HG02885 (cell line): Measurements from ENCODE around the gene FRMD1.

Experiments used
- ATAC-seq: cut with Tn5 transposase; IDR thresholded peaks from one replicate; pipeline ENCODE4 v1.9.1; 2021; ENCODE audit warnings: mild to moderate bottlenecking; ENCODE audit not compliant: unreplicated experiment, poor library complexity

The FRMD1 gene

DNA sequence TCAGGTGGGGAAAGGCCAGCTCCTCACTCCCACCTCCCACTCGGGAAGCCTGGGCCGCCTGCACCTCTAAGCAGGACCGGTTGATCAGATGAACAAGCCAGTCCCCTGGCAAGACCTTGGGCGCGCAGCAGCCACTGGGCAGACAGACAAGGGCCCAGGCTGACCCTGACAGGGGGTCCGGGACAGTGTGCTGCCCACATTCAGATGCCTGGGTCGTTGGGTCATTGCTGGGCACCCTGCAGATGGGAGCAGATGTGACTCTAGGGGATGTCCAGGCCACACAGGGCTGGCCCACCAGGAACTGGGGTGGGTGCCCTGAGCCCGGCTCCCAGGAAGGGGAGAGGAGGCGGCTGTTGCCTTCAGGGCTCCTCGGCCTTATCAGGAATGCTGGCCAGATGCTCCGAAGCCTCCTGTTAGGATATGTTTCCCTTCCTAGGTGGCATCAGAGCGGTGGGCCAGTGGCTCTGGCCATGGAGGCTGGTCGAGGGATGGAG lies 17.3 kb upstream of the FRMD1 start:
- no peak for ATAC-seq

DNA sequence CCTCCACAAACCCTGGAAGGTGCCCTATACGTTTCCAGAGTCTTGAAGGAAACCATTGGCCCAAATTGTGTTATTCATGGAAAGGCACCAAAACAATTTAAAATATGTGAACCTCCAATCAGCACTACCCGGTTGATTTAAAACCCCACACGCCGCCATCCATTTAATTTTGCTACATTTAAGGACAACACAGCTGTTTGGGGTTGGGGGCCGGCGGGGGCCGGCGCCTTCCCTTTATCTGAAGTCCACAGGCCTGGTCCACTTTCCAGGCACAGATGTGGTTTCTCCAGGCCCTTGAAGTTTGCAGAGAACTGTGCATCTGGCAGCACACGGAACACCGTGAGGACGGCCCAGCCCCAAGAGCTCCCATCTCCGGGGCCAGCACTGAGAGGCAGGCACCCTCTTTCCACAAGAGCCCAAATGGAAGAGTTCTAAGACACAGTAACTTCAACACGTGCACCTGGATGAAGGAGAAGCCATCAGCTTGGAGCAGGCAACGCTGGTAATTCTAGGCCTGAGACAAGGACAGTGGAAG lies 16.8 kb upstream of the FRMD1 start:
- no peak for ATAC-seq

DNA sequence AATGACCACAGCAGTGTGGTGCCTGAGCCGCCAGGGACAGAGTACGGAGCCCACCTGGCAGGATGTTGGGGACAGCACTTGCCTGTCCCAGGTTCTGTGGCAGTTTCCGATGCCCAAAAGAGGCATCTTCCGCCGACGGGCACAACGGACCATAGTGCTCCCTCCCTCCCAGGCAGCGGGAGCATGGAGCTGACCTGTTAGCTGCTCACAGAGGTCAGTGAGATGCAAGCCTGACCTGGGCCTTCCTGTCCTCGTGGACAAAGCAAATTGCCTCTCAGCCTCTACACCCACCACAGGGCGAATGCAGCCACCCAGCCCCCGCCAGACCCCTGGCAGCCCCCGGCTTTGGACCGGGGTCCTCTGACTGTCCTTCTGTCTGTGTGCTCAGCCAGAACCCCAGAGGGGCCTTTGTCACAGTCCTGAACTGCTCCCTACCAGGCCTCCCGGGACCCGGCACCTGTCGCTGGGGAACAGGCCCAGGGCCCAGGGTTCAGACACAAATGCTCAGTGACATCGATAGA lies 16.2 kb upstream of the FRMD1 start:
- ATAC-seq: no peak

DNA sequence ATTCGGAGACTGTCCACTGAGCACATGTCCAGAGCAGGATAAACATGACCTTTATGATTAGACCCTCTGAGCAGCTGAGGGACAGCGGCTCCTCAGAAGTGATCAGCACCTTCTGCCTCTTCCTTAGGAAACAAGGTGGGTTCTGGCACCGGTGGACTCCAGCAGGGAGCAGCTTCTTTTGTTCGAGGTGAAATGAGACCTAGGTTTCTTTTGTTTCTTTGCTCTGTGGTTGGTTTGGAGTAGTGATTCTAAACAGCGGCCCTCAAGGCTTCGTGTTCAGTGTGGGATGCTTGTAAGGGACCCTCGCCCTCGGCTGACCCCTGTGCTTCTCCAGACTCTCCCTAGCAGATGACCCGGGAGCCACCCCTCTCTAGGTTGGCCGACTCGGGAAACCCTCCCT lies 14.6 kb upstream of the FRMD1 start:
- ATAC-seq: no peak

DNA sequence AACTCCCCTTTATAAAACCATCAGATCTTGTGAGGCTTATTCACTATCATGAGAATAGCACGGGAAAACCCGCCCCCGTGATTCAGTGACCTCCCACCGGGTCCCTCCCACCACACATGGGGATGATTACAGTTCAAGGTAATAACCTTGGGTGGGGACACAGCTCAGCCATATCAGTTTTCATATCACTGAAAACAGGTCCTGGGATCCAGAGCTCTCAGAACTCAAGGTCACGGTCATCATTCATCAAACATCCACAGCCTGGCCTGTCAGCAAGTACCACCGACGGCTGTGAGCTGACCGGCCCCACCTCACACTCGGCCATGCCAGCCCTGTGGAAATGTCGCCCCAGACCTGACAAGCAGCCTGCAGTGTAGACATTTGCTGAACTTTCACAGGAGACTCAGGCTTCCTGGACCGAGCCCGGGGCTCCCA lies 14.1 kb upstream of the FRMD1 start:
- no peak for ATAC-seq

DNA sequence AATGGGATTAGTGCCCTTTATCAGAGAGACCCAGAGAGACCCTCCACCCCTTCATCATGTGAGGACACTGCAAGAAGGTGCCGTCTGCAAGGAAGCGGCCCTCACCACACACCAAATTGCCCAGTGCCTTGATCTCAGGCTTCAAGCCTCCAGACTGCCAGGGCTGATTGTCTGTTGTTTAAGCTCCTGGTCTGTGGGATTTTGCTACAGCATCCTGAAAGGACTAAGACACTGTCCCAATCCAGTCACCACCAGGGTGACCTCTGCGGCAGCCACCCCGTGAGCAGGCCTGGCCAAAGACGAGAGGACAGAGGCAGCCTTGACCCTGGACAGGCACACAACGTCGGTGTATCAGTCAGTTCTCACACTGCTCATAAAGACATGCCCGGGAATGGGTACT lies 13.5 kb upstream of the FRMD1 start:
- ATAC-seq: no peak

DNA sequence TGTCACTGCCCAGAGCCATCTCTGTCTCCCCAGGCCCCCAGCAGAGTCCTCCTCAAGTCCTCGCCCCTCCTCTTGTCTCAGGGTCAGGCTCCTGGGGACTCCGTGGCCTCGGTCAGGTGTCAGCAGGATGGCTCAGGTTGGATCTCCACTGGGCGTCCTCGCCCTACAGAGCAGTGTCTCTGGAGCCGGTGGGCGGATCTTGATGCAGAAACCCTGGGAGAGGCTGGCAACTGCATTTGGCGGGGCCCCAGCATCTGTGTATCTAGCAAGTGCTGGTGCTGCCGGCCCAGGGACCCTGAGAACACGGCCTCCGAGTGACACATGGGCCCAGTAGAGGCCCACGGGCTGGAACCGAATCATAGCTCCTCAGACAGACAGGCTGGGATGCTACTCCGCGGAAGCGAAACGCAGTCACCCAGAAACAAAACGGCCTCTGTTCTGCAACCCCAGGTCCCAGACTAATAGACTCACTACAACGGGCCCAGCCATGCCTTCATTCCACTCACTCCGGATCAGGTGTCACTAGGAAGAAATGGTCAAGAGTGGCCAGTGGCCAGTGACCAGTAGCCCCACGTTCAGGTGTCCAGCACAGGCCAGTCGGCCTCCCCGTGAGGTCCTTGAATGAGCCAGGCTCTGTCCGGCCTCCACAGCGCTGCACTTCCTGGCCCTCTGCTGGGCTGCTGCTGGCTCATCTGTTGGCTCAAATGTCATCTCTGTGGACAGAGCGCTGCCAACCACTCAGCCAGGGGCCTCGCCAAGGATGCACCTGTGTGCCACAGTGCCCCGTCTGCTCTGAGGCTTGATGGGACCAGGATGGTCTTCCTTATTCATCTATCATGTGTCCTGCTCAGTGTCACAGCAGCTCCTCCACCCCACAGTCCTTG lies 12.6 kb upstream of the FRMD1 start:
- no peak for ATAC-seq

DNA sequence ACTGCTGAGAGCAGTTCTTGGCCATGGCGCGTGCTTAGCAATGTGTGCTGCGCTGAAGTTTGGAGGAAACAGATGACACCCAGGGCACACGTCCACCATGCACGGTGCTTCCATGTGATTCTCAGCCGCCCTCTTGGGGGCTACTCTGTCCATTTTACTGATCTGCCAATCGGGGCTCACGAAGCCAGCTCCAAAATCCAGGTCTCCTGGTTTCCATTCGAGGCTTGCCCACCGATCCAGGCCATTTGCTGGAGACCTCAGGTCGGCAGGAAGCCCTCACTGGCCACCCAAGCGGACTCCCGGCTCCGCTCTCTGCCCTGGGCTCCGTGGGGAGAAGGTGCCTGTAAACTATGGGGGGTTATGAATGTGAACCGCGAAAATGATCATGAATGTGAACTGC lies 11.7 kb upstream of the FRMD1 start:
- ATAC-seq: no peak

DNA sequence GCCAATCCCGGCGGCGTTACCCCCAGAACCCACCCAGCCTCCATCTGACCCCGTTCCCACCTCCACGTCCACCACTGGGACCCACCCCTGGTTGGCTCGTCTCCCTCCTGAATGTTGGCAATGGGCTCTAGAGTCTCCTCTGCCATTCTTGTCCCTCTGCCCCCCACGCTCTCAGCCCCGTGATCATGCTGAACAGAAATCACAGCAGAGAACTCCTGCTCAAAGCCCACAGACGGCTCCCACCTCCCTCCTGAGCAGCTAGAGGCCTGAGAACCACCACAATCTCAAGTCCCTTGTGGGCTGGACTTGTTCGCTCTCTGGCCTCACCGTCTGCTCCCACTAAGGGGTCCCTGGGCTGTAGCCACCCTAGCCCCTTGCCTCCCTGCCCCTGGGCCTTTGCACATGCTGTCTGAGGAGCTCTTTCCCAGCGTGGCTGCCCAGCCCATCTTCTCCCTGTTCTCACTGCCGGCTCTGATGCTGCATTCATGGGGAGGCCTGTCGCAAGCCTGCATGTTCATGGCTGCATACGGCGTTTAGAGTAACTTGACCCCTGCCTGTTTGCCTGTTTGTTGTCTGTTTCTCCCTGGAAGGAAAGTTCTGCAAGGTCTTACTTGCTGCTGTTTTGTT lies 11.2 kb upstream of the FRMD1 start:
- no peak for ATAC-seq

DNA sequence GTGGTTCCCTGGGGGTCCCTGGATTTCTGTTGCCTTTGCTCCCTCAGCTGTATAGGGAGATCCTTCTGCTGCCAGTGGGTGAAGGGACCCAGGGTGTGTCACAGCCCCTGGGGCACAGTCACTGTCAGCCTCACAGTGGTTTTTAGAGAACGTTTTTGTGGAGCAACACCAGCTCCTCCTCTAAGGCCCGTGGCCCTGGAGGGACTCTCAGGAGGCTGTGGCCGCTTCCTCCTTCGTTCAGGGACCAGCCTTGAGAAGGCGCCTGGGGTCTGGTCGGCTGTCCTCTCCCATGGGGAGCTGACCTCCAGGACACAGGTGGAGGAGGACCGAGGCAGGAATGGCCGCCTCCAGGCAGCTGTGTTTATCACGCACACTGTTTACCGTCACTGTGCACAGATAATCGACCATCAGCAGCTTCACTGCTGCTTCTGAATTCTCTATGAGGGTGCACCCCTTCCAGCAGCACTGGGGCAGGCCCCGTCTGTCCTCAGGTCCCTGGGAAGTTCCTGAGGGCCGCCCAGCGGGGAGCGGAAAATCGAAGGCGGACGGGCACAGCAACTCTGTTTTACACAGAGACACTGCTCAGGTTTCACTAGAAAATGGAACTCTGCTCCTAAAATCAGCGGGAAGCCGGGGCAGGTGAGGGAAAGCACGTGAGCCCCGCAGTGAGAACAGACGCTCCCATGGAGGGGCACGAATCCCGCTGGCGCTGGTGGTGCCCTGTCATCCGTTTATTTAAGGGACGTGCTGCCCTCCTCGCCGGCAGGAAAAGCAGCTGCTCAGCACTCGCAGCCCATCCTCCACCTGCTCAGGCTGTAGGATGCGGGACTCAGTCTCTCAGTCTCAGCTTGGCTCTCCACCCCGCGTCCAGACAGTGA lies 10.4 kb upstream of the FRMD1 start:
- ATAC-seq: no peak

DNA sequence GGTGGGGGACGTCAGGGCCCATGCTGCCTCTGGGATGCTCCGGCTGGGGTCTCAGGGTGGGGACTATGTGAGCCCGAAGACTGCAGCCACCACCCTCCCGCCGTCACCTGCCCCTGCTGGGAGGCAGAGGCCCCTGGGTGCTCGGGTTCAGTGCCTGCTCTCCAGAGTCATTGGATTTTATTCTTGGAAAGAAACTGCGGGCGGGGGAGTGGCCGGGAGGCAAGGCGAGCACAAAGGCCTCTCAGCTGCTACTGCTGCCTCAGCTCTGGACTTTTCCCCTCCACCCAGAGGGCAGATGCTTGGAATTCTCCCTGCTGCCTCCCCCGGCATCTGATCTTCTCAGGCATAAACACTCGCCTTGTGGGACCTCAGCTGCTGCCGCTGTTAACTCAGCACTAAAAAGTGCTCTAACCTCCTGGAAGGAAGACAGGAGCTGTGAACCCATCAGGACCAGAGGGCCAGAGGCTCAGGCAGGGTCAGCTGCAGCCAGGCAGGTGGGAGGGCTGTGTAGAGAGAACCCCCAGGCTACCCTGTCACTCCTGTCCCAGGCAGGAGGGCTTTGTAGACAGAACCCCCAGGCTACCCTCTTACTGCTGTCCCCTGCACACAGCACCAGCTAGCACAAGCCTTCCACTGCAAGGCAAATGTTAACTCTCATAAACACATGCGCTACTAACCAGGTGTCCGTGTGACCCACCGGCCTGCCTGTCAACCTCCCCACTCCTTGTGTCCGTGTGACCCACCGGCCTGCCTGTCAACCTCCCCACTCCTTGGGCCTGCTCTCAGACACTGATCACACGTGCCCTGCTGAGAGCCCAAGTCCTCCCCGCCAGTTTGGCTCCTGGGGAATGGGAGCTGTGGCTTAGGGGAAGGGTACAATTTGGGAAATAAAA lies 9.4 kb upstream of the FRMD1 start:
- no peak for ATAC-seq

DNA sequence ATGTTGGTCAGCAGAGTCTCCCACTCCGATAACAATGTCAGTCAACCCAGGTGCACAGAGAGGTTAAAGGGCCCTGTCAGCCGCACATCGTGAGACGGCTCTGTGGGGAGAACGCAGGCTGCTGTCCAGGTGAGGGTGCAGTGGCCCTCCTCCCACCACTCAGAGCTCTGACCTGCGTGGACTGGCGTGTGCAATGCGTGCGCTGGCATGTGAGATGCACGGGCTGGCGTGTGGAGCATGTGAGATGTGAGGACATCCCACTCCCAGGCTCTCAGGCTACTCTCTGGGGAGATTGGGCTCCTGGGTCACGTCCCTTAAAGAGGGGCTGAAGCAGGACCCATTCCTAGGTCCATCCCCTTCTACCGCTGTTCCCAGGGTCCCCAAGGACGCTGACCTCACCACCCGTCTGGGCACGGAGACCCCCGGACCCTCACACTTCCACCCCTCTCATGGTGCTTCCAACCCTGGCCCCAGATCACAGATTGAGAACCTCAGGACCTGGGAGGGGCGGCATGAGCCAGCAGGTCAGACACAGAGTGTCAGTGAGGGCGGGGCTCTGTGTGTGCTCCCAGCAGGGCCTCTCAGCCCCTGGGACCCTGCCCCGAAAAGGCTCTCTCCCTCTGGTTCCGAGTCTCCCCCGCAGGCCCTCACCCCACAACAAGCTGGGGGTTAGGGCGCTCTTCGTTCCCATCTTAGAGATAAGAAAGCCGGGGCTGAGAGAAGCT lies 8.6 kb upstream of the FRMD1 start:
- ATAC-seq: no peak

DNA sequence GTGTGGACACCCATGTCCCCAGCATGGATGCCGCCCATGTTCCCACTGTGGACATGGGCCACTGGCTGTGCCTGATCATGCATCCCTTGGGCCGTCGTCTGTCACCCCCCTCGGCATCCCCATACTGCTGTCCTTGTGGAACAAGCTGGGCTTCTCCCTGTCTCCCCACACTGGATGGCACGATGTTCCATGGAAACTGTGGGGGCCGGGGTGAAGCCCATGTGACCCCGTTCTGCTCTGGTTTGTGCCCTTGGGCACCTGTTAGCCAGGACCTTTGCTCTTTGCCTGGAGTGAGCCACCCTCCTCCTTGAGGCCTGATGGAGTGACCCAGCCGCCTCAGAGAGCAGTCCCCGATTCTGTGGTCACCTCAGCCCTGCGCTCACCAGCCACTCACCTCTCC lies 7.6 kb upstream of the FRMD1 start:
- ATAC-seq: no peak

DNA sequence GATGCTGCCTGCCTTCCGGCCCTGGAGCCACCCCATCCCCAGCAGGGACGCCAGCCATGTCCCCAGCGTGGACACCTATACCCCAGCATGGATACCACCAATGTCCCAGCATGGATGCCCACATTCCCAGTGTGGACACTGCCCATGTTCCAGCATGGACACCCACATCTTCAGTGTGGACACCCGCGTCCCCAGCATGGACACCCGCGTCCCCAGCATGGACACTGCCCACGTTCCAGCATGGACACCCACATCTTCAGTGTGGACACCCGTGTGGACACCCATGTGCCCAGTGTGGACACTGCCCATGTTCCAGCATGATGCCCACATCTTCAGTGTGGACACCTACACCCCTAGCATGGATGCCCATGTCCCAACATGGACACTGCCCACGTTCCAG lies 7.1 kb upstream of the FRMD1 start:
- no peak for ATAC-seq

DNA sequence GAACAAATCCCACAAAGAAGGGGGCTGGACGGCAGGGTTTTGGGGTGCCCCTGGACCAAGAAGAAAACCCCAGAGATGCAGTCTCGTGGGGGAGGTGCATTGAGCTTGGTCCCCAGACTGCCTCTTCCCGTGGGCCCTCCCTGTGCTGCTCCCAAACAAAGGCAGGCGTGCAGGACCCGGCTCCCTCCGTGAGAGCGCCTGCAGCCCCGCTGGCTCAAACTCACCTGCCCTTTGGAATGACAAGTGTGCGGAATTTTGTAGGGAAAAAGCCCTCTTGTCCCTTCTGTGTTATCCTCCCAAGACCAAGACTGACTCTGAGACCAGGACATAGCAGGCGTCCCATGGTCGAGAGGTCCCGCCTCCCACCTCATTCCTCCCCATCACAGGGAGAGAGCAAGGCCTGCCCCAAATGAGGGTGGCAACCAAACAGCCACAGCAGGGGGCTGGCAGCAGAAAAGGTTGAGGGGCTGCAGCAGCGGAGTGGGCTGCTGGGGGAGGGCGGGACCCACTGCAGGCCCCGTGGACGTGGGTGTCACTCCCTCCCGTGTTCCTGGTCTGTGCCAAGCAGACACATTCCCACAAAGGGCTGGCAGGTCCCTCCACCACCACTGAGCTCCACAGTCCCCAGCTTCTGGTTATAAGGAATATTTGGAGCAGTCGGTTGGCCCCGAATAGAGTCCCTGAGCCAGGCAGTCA lies 5.6 kb upstream of the FRMD1 start:
- ATAC-seq: no peak

DNA sequence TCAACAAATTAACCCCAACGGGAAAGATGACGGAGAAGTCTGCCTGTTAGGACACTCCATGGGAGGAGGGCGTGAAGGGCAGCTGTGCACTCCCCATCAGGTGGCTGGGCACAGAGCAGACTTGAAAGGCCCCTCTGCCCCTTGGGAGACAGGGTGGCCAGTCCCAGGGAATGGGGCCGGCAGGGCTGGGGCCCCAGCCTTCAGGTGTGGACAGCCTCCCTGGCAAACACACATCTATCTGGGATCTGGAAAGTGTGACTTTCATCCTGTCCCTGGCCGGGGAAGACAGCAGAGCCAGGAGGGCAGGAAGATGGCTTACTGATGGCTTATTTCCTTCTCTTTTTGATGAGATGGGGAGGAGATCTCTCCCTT lies 4.5 kb upstream of the FRMD1 start:
- ATAC-seq: no peak

DNA sequence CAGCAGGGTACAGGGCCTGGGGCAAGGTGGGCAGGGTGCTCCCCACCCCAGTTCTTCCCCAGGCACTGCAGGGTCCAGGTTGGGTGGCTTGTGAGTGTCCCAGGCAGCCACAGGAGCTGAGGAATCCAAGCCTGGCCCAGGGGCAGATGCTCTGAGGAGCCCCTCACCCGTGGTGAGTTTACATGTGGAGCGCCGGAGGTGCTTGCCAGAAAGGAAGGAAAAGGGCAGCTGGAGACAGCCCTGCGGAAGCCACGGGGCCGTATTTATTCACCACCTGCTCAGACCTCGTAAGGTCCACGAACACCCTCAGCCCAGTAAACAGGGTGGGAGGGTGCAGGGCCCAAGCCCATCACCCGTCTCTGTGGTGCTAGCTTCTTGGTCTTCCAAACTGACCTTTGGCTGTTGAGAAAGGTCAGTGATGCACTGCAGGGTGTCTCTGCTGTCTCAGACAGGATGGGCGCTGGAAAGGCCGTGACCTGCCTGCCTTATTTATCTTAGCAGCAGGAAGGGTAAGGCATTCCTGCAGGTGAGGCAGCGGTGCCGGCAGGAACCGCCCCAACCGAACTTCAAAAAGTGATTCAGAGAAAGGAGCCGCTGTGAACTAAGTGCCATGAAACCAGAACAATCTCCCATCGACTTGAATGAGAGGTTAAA lies 4.0 kb upstream of the FRMD1 start:
- ATAC-seq: no peak
